GM19395 (cell line): Measurements from ENCODE around the gene GALM.
"Not testable (repeated sequence)": the region's sequence is repeated elsewhere in the genome, so short reads cannot be mapped to it uniquely, and the experiment has no call there.

Source experiments
- ATAC-seq: cut with Tn5 transposase; IDR thresholded peaks from one replicate; pipeline ENCODE4 v1.9.1; 2021; ENCODE audit warnings: mild to moderate bottlenecking, moderate library complexity; ENCODE audit not compliant: unreplicated experiment

The GALM gene

GRCh38 chr2:38665854-38666555, at the start of gene GALM:
GALM (plus strand) TSS chr2:38666114; CDS start chr2:38666162, 48 bp downstream.
- no peak for ATAC-seq

GRCh38 chr2:38617301-38617700, 48.6 kb upstream of the GALM start:
- ATAC-seq = no peak

- ATAC-seq = no peak
Observed at GRCh38 chr2:38619458-38620164, 46.3 kb upstream of the GALM start.

GRCh38 chr2:38620282-38620977, 45.5 kb upstream of the GALM start:
- no peak for ATAC-seq

DNA sequence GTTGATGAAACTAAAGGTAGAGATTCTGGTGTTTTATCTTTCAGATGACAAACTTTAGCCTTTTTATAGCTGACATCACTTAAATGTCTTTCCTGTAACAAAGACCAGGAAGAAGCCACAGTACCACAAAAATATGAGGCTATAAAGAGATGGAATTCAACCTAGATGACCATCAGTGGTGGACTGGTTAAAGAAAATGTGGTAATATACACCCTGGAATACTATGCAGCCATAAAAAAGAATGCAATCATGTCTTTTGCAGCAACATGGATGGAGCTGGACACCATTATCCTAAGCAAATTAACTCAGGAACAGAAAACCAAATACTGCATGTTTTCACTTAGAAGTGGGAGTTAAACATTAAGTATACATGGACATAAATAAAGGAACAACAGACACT, 44.9 kb upstream of the GALM start:
- no peak for ATAC-seq

DNA sequence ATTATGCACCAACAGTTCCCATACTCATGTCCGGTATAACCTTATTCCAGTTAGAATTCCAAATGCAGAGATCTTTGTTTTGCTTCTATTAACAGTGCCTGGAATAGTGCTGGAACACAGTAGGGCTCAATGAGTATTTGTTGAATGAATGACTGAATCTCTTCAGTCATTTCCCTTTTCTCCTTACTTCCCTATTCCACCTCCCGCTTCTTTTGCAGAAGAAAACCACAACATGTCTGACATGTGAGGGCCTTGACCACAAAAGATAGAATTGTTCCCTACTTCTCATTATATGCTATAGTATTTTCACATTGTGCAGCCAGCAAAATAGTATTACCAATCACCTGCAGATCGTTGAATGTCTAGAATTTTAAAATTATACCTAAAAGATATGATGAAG, 43.7 kb upstream of the GALM start:
- no peak for ATAC-seq

- ATAC-seq = no peak
Observed at GRCh38 chr2:38626326-38627035, 39.4 kb upstream of the GALM start.

DNA sequence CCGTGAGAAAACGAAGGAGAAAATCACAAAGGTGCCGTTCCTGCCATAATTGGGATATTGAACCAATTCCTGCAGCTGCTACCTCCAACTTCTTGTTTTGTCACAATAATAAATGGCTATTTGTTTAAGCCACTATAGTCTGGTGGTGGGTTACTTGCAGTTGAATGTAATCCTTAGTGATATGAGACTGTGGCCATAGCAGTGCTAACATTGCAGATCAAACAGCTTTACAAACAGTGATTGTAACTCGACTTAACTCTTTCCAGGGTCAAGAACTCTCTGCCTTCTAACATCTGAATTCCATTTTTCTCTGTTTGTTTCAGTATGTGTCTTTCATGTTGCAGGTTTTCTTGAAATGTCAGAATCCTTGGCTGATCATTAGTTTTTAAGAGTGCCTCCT, 38.5 kb upstream of the GALM start:
- ATAC-seq = no peak

- no peak for ATAC-seq
Observed at GRCh38 chr2:38629684-38630083, 36.2 kb upstream of the GALM start.

- ATAC-seq = no peak
Observed at GRCh38 chr2:38631976-38632375, 33.9 kb upstream of the GALM start.

- ATAC-seq = no peak
Observed at GRCh38 chr2:38632980-38633379, 32.9 kb upstream of the GALM start.

DNA sequence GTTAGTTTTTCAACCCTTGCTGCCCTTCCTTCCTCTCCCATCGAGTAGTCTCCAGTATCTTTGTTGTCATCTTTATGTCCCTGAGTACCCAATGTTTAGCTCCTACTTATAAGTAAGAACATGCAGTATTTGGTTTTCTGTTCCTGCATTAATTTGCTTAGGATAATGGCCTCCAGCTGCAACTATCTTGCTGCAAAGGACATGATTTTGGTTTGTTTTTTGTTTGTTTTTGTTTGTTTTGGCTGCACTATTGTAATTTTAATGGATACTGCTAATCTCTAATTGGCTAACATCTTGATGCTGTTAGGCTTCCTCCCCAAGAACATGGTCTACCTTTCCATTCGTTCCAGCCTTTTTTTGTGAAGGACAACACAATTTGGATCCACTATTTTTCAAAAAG, 32.0 kb upstream of the GALM start:
- no peak for ATAC-seq

- ATAC-seq = peak; percentile 87
Observed at GRCh38 chr2:38634684-38635083, 31.2 kb upstream of the GALM start.

DNA sequence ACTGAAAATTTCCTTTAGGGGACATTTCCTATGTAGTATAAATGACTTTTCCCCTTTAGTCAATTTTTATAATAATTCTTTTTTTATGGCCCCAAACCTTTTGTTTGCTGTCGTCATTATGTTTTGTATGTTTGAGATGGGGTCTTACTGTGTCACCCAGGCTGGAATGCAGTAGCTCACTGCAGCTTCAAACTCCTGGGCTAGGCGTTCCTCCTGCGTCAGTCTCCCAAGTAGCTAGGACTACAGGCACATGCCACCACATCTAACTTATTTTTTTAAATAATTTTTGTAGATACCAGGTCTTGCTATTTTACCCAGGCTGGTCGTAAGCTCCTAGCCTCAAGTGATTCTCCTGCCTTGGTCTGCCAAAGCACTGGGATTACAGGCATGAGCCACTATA, 30.8 kb upstream of the GALM start:
- ATAC-seq = no peak

GRCh38 chr2:38636069-38636468, 29.8 kb upstream of the GALM start:
- no peak for ATAC-seq

GRCh38 chr2:38642373-38643017, 23.4 kb upstream of the GALM start:
- not testable (repeated sequence) for ATAC-seq

DNA sequence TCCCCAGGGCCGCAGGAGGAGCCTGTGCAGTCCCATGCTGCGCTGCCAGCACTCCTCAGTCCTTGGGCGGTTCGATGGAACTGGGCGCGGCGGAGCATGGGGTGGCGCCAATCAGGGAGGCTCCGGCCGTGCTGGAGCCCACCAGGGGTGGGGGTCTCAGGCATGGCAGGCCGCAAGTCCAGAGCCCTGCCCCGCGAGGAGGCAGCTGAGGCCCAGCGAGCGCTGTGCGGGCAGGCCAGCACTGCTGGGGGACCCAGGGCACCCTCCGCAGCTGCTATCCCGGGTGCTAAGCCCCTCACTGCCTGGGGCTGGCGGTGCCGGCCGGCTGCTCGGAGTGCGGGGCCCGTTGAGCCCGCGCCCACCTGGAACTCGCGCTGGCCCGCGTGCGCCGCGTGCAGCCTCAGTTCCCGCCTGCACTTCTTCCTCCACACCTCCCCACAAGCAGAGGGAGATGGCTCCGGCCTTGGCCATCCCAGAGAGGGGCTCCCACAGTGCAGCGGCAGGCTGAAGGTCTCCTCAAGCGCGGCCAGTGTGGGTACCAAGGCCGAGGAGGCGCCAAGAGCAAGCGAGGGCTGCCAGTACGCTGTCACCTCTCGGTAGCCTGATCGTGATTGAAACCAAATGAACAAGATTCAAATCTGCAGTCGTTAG, 22.8 kb upstream of the GALM start:
- no peak for ATAC-seq

- not testable (repeated sequence) for ATAC-seq
Observed at GRCh38 chr2:38643683-38644511, 22.0 kb upstream of the GALM start.

DNA sequence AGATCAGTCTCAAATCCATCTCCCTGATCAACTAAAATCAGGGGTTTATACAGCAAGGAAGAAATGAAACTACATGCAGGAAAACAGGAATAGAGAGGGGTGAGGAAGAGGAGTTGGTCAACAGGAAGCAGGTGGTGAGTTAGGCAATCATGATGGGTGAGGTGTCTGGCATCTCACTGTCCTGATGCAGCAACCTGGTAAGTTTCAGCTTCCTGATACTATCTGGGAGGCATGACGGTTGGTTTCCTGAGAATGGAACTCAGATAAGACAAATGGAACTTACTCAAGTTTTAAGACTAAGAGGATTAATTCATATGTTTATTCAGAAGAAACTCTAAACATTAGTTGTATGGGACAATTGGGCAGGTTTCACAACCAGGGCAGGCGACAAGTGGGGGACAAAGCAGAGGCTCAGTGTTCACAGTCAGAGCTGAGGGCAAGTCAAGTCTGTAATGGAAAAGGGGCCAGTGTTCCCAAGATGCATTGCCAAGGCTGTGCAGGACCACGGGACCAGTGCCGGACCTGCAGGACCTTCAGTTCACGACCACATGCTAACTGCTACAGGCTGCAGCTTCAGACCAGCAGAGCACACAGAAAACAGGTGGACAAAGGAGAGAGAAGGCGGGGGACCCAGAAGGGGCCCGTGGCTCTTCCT, 17.7 kb upstream of the GALM start:
- no peak for ATAC-seq
